ENCODE measurements around the gene UGT1A8. TPM values are rescaled to one million over a fixed set of nuclear protein-coding genes. Genes with fewer than 3 reads are reported as not detected.

UGT1A8 gene
- total RNA-seq, 1 donor from 2014 or later = not detected

GRCh38 chr2:233814056-233814835 lies 196.8 kb downstream of the UGT1A8 start:
- no peak for DNase-seq (ENCODE audit: extremely low read depth, low read depth, low spot score)

DNA sequence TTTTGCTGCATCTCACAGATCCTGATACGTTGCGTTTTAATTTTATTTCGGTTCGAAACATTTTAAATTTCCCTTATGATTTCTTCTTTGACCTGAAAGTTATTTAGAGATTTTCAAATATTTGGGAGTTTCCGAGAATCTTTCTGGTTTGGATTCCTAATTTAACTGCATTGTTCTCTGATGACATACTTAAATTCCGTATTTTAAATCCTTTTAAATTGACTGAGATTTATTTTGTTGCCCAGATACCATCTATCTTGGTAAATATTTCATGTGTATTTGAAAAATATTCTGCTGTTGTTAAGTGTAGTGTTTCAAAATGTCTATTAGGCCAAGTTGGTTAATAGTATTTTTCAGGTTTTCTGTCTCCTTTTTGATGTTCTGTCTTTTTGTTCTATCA lies 198.4 kb downstream of the UGT1A8 start:
- DNase-seq (ENCODE audit: extremely low read depth, low read depth, low spot score) = no peak

DNA sequence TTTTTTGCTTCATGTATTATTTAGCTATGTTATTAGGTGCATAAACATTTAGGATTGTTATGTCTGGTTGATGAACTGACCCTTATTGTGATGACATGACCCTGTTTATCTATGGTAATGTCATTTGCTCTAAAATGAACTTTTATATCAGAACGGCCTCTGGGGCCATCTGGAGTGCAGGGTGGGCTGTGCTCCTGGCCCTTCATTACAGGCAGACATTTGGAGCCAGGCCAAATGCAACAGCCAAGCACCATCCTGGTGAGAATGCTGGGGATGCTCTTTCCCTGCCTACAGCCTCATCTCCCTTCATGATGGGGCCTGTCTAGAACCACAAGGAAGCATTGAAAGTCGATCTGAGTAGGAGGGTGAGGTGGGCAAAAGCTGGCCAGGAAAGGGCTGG lies 198.9 kb downstream of the UGT1A8 start:
- DNase-seq (ENCODE audit: extremely low read depth, low read depth, low spot score) = no peak

GRCh38 chr2:233816771-233817170 lies 199.3 kb downstream of the UGT1A8 start:
- DNase-seq (ENCODE audit: extremely low read depth, low read depth, low spot score) = no peak

DNA sequence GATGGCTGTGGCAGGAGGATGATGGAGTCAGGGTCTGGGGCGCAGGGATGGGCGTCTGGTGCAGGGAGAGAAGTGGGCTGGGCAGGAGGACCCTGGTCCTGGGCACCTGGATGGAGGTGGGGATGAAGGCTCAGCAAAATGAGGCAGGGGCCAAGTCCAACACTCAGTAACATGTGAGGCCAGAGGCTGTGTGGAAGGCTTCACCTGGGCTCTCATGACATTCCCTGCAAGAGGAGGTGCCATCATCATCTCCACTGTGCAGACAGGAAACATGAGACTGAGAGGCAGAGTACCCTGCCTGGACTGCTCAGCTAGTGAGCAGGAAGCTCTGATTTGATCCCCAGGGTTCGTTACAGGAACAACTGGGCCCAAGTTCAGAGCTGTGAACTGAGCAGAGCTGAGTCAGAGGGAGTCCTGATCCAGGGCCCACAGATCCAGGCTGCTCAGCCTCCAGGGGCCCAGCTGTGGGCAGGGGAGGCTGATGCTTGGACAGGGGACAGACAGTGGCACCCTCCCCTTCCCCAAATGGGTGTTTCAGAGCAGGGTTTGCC lies 200.0 kb downstream of the UGT1A8 start:
- DNase-seq (ENCODE audit: extremely low read depth, low read depth, low spot score) = no peak

DNA sequence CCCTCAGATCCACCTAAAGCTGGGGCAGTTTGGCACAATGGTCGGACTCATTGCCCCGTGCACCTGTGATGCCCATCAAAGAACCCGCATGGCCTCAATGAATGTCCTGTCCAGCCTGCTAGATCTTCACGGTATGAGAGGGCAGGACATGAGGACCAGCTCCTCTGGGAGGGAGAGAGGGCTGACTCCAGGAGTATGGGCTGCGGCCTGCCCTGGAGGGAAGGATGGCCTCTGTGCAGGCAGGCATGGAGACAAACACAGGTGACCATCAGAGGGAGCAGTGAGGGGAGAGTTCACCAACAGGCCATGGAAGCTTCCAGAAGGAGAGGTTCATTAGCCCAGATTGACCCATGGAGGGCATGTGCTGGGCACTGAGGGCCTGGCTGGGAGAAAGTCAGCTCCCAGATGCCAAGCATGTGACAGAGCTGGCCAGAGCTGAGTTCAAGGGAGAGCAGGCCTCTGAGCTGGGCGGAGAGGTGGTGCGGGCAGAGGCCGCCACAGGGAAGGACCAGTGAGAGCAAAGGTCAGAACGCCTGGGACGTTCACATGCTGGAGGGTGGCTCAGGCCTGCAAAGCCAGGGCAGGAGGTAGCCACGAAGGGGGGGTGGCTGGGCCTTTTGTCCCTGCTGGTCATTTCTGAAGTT lies 200.7 kb downstream of the UGT1A8 start:
- no peak for DNase-seq (ENCODE audit: extremely low read depth, low read depth, low spot score)

DNA sequence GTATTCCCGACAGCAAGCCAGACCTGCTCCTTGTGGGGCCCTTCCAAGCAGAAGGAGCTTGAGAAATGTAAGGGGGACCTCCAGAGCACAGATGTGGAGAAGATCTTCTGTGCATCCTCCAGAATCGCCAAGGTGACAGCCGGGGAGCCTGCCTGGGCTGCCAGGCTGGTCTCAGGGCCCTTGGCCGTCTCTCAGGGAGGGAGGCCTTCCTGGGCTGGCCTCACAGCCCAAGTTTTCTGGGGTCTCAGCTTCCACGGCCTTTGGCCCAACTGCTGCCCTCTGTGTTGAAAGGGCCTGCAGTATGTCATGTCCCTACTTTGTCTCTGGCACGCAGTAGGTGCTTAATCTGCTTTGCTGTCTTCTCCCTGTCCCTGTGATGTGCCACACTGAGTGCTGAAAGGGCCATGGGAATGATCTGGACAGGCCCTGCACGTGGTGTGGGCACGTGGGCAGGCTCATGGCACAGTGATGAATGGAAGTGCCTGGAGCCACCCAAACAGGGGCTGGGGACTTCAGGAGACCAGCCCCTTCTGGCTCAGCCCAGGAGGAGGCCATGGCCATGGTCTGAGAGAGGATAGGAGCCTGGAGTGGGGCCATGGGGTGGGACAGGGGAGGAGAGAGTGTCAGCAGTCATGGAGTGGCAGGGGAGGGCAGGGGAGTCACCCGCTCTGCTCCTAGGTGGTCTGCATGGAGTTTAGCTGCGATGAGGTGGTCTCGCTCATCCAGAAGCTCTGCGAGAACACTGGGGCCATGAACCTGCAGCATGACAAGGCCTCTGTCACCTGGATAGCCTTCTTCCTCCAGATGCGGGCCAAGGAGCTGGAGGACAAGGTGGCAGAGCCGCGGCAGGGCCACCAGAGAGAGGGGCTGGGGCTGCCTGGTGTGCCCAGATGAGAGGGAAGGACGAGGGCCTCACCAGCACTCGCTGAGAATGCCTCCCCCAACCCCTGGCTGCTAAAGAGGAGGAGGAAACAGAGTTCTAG lies 201.5 kb downstream of the UGT1A8 start:
- no peak for DNase-seq (ENCODE audit: extremely low read depth, low read depth, low spot score)

DNA sequence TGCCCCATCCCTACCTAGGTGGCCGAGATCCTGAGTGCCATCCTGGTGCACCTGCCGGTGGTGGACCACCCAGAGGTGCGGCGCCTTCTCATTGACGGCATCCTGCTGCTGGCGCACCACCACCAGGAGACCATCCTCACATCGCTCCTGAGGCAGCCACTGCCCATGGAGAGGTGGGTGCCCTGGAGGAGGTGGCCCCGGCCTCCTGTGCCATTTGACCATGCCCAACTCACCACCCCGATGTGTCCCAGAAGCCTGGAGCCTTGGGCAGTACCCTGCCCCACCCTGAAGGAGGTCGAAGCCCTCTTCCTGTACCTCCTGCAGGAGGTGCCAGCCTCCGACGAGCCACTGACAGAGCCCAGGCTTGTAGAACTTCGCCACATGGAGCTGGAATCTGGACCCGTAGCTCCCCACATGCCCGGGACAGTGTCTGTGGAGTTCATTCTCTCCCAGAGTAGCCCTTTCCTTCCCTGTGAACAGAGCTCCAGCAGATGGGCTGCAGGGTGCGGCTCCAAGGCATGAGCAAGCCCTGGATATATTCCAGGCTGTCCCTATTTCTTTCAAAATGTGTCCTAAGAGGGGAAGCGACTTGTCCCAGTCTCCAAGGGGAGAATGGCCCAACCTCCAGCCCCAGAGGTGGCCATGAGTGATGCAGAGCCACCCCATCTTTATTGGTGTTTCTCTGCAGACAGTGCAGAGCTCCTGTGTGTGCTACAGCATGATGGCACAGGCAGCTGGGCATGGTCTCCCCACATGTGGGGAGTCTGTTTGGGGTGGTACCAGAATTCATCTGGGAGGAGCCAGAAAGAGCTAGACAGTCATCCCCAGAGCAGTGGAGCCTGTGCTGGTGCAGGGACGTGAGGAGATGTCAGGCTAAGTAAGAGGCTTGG lies 202.7 kb downstream of the UGT1A8 start:
- DNase-seq (ENCODE audit: extremely low read depth, low read depth, low spot score) = no peak

DNA sequence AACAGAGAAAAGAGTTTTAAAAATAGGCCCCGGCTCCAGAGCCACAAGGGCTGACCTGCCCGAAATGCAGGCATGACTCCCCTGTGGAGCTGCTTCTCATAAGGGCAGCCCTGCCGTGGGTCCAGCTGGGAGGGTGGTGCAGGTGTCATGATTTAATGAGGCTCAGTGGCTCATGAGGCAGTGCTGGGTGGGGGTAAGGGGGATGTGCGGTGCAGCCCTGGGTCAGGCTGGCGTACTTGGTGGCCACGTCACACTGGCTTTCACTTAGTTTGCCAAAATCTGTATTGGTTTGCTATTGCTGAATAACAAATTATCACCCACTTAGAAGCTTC lies 203.3 kb downstream of the UGT1A8 start:
- no peak for DNase-seq (ENCODE audit: extremely low read depth, low read depth, low spot score)

- DNase-seq (ENCODE audit: extremely low read depth, low read depth, low spot score) = no peak
Measured at GRCh38 chr2:233821196-233821595, 203.8 kb downstream of the UGT1A8 start.

DNA sequence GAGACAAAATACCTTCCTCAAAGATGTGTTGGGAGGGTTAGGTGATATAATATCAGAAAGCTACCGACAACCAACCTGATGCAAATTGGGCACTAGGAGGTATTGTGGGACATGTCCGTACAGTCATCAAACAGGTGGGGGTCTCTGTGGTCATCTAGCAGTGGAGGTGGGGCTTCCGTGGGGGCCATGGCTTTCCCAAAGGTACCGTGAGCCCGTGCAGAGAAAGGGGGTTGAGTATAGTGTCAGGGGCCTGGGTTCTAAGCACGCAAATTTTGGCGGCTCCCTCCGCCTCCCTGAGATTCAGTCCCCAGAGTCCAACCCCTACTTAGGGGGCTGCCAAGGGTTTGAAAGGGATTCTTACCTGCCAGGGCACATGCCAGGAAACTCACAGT lies 204.3 kb downstream of the UGT1A8 start:
- DNase-seq (ENCODE audit: extremely low read depth, low read depth, low spot score) = no peak

GRCh38 chr2:233822101-233822771 lies 204.8 kb downstream of the UGT1A8 start:
- no peak for DNase-seq (ENCODE audit: extremely low read depth, low read depth, low spot score)

Other genes with a start within 250 kb of the UGT1A8 start
- 24.8 and 27.5 TPM in 2 replicates for gene USP40, start 50.9 kb upstream of the UGT1A8 start, total RNA-seq
- gene UGT1A10, start 18.8 kb downstream of the UGT1A8 start, total RNA-seq = not detected in 2 replicates
- not detected in 2 replicates for gene UGT1A9, start 54.3 kb downstream of the UGT1A8 start, total RNA-seq
- gene UGT1A7, start 64.3 kb downstream of the UGT1A8 start, total RNA-seq = not detected in 2 replicates
- not detected in 2 replicates for gene UGT1A6, start 75.3 kb downstream of the UGT1A8 start, total RNA-seq
- not detected in 2 replicates for gene UGT1A5, start 95.3 kb downstream of the UGT1A8 start, total RNA-seq
- 0.12 TPM in 1 of 2 replicates, not detected in the other for gene UGT1A4, start 101.1 kb downstream of the UGT1A8 start, total RNA-seq
- gene UGT1A3, start 111.4 kb downstream of the UGT1A8 start, total RNA-seq = not detected in 2 replicates
- not detected in 2 replicates for gene UGT1A1, start 142.6 kb downstream of the UGT1A8 start, total RNA-seq
- gene MROH2A, start 160.7 kb downstream of the UGT1A8 start, total RNA-seq = not detected in 2 replicates
- 4.3 and 7.9 TPM in 2 replicates for gene HJURP, start 236.9 kb downstream of the UGT1A8 start, total RNA-seq